ENCODE data around the gene PCMT1.
A peak's percentile ranks its signal among the peaks of the same experiment; 100 is the strongest.
"Not testable (repeated sequence)": the region's sequence is repeated elsewhere in the genome, so short reads cannot be mapped to it uniquely, and the experiment has no call there.

PCMT1 gene

DNA sequence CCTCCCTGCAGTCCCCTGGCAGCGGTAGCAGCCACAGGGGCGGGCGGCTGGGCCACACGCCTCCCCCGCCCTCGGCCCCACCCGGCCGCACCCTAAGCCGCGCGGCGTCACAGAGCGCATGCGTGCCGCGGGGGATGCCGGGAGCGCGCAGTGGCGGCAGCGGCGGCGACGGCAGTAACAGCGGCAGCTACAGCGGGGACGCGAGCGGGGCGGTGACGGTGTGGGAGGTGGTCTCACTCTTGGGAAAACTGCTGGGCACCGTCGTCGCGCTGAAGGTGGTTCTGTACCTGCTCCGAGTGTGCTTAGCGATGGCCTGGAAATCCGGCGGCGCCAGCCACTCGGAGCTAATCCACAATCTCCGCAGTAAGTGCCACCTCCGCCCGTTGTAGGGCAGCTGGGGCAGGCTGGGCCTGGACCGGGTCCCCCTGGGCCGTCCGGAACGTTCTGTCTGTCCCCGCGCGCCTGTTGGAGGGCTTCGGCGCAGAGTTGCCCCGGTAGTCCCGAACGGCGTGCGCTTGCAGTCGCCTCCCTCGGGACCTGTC is at the start of gene PCMT1:
Gene PCMT1 (plus strand): TSS at position 148 of the 542 bp plus-strand sequence. CDS start 161 bp downstream, at position 309.
- peak; percentile 94 for DNase-seq (ENCODE audit: low read depth)

- DNase-seq (ENCODE audit: low read depth), result peak; percentile 60
These were observed 47.8 kb upstream of the PCMT1 start for GRCh38 chr6:149701714-149702113.

DNA sequence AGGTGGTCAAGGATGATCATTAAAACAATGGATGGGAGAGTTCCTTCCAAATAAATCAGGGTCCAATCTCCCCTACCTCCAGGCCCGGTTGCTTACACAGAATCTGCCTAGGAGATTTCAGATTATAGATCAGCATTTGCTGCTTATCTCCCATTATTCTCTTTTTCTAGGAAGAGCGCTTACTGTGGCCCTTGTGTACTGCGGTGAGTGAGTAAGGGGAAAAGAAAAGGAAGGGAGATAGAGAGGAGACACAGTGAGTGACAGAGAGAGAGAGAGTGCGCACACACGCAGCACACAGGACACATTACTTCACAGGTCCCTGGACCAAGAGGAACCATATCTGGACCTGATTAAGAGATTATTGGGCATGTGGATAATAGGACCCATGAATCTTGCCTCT is 37.8 kb upstream of the PCMT1 start:
- DNase-seq (ENCODE audit: low read depth), result no peak

- DNase-seq (ENCODE audit: low read depth), result no peak
These were observed 35.1 kb upstream of the PCMT1 start for GRCh38 chr6:149714442-149714841.

DNA sequence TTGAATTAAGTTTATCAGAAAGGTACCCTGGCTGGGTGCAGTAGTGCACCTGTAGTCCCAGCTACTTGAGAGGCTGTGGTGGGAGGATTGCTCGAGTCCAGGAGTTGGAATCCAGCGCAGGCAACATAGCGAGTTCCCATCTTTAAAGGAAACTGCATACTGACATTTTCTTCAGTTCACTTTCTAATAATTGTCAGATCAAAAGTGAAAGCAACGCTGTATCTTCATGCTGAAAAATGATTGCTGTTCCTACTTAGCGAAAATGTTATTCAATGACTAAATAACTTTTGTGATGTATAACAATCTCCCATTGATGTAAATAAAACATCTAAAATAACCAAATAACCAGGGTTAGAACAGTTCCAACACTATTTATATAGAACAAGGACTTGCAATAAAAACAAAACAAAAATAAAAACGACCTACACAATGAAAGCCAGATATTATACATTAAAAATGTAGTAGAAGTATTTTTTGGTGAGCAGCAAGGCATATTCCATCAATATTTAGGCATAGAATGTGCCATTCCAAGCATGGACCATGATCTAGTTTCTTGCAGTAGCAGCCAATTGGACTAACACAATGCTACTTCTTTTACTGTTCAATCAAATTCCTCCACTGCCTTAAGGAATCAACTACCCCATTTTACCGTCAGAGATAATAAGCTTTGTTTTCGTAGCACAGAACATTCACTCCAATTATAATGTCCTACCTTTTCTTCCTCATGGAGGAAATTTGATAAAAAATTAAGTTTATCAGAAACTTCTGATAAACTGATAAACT is 33.2 kb upstream of the PCMT1 start:
- DNase-seq (ENCODE audit: low read depth), result no peak

DNA sequence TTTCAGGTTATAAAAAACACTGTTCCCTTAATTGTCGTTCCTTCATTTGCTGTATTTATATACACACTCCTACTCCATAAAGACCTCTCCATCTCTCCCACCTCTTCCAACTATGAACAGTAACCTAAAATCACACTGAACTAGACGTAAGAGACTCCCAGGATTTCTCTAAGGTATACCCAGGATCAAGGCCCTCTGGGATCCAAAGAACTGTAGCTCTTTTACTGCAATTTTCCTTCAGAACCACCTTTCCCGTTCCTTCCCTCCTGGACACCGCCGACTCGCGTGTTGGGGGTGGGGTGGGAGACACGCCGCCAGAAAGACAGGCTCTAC is 32.3 kb upstream of the PCMT1 start:
- no peak for DNase-seq (ENCODE audit: low read depth)

DNA sequence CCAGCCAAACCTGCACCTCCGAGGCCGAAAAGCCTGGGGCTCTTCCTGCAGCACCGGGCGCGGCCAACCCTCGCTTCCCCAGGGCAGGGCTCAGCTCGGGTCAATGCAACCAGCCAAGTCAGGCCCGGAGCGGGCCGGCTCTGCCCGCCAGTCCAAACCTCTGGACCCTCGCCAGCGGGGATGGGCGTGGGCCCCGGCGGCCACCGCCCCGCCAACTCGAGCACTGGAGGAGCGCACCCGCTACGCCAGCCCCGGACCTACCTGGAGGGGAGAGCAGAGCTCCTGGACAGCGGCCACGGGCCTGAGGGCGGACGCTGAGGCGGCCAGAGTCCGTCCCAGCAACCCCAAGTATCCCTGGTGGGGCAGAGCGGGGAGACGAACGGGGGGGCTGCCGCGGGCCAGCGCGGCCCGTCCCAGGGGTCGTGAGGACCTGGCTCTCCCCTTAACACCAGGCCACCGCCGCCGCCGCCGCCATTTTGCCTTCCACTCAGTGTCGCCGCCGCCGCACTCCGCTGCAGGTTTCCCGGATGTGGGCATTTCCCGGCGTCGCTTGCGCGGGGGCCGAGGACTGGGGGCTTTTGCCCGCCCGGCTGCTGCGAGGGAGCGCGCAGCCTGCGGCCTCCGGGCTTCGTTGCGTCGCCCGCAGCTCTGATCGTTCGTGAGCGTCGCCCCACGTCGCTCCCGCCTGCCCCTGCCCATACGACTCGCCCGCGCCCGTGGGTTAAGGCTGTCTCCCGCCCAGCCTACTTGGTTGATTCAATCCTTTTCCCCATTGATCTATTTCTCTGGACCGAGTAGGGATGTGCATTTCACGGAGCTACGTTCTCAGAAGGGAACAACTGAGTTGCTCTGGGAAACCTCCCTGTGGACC is 31.7 kb upstream of the PCMT1 start, which contains the start of gene LATS1:
Gene LATS1 (minus strand): TSS at position 514 of the 871 bp plus-strand sequence. CDS start 15,975 bp downstream, outside the sequence.
- DNase-seq (ENCODE audit: low read depth), result peak; percentile 87

DNA sequence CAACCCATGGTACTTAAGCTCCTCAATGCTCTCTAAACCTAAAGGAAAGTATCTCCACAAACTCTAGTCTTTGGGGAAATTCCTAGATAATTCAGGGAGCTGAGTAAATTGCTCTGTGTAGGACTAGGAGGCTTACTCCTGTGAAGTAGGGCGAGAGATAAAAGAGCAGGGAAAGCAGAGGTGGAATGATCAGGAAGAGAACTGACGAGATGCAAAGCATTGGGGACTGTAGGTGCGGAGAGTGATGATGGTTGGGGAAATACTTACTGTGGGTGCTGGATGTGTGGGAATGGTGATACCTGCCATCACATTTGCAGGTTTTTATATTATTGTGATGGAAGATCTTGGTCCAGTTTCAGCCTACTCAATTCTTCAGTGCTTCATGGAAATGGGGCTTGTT is 30.0 kb upstream of the PCMT1 start:
- DNase-seq (ENCODE audit: low read depth), result no peak

GRCh38 chr6:149723262-149723661 is 26.3 kb upstream of the PCMT1 start:
- no peak for DNase-seq (ENCODE audit: low read depth)

GRCh38 chr6:149723771-149724417 is 25.6 kb upstream of the PCMT1 start:
- peak; percentile 88 for DNase-seq (ENCODE audit: low read depth)

- no peak for DNase-seq (ENCODE audit: low read depth)
These were observed 23.8 kb upstream of the PCMT1 start for GRCh38 chr6:149725785-149726184.

GRCh38 chr6:149727793-149728498 is 21.6 kb upstream of the PCMT1 start:
- no peak for DNase-seq (ENCODE audit: low read depth)

DNA sequence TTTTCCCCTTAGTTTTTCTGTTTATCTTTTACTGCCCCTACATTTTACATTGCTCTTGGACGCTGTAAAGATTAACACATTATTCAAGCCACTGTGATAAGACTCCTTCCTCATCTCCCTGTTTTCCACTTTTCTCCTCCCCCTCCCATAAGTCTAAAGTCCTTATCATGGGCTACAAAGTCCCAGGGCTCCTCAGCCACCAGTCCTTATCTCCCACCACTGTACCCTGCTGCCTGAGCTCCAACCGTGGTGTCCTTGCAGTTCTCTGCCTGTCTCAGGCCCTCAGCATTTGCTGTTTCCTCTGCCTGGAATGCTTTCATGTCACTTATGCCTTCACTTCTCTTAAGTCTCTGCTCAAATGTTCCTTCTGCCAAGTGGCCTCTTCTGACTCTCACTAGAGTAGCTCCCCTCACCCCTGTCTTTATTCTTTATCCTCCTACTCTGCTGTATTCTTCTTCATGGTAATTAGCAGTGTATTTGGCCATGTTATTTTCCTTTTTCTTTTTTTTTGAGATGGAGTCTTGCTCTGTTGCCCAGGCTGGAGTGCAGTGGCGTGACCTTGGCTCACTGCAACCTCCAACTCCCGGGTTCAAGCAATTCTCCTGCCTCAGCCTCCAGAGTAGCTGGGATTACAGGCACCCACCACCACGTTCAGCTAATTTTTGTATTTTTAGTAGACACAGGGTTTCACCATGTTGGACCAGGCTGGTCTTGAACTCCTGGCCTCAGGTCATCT is 20.9 kb upstream of the PCMT1 start:
- DNase-seq (ENCODE audit: low read depth), result no peak

DNA sequence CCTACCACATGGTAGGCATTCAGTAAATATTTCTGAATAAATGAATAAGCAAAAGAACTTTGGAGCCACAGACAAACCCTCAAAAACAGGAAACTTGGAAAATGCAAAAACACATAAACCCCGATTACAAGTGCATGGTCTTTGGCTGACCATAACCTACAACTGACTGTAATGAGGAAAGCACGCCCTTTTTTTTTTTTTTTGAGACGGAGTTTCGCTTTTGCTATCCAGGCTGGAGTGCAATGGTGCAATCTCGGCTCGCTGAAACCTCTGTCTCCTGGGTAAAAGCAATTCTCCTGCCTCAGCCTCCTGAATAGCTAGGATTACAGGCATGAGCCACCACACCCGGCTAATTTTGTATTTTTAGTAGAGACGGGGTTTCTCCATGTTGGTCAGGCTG is 19.7 kb upstream of the PCMT1 start:
- no peak for DNase-seq (ENCODE audit: low read depth)

GRCh38 chr6:149733089-149733720 is 16.3 kb upstream of the PCMT1 start:
- DNase-seq (ENCODE audit: low read depth), result no peak

DNA sequence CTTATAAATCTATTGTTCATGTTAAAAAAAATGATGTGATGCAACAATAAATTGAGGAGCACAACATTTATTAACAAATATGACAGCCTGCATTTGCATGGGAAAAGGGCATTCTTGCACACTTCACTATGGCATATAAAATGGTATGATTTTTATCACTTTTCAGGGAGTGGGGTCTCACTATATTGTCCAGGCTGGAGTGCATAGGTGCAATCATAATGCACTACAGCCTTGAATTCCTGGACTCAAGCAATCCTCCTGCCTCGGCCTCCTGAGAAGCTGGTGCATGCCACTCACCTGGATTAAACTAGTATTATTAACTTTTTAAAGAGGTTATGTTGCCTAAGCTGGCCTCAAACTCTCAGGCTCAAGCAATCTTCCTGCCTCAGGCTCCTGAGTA is 14.6 kb upstream of the PCMT1 start:
- no peak for DNase-seq (ENCODE audit: low read depth)

DNA sequence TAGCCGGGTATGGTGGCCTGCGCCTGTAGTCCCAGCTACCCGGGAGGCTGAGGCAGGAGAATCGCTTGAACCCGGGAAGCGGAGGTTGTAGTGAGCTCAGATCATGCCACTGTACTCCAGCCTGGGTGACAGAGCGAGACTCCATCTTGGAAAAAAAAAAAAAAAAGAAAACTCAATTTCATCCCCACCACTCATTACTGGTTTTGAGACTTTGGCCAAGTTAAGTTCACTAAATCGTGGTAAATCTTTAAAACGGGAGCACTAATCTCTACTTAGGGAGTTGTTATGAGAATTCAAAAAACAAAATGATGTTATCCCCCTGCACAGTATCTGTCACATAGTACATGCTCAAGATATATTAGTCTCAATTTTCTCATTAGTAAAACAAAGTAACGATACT is 4.3 kb upstream of the PCMT1 start:
- DNase-seq (ENCODE audit: low read depth), result not testable (repeated sequence)

DNA sequence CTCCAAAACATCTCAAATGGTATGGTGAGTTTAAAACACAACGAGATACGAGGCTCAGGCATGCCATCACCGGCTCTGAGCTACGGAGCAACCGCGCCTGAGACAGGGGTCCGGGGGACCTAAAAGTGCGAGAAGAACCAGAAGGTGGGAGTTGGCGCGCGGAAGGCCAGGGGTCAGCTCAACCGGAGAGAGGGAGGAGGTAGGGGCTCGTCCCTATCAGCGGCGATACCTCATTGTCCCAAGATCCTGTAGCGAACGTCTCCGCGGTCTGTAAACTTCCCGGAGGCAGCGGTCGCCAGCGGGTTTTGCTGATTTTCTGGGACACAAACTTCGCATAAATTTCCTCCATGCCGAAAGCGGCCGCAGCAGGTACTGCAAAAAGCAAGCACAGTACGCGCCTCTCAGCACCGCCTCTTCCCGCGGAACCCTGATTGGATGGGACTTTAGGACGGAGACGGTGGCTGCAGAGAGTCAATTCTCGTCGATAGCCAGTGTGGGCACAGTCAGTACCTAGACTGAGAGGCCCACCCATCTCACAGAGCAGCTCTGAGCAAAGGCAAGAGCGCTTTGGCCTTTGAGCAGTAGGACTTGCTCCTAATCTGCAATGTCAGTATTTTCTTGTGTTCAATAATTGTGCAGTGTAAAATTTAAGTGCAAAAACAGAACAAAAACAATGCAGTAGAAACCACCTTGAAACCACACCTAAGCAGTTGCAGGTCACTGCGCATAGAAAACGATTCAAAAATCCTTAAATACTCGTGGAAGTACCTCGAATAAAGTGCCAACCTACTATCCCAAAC is 3.2 kb upstream of the PCMT1 start, which contains the start of gene NUP43:
Gene NUP43 (minus strand): TSS at position 383 of the 800 bp plus-strand sequence. CDS start 34 bp downstream, at position 349.
- DNase-seq (ENCODE audit: low read depth), result peak; percentile 95

DNA sequence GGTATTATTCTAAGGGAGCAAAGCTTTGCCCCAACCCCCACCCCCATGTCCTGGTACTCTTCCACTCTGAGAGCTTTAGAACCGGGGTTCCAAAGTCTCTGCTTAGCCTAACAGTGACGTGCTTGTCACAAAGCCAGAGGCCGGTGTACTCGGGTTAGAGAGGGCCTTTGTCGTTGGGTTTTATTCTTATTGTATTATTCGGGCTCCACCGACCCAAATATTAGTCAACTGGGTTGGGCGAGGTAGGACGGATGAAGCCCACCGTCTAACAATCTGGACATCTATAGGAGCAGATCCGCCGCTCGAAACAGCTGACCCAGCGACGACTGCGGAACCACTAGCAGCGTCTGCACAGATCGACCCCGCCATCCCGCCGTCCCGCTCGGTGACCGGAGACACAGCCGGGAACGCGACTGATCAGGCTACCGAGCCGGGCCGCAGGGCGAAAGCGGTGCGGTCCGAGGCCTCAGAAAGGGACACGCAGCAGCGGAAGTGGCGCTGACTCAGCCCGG is 403 bp upstream of the PCMT1 start:
- not testable (repeated sequence) for DNase-seq (ENCODE audit: low read depth)
